H1 (cell line): Measurements from ENCODE around the gene P2RX2.

Experiments
- HDAC2 ChIP-seq, 2 experiments: fragments of 300-600 bp in 1 of 2; sonication (generic) in 1 of 2; IDR thresholded peaks; 2 replicates each; pipeline ENCODE4 v1.6.1; 2011 to 2012; ENCODE audit warnings: low read depth in 2 of 2, low read length in 2 of 2, mild to moderate bottlenecking in 2 of 2, moderate library complexity in 2 of 2, borderline replicate concordance in 1 of 2, inconsistent platforms in 1 of 2
- POLR2A ChIP-seq, 2 experiments: IDR thresholded peaks; 1 replicate in 1 of 2; 2 replicates in 1 of 2; pipeline ENCODE4 v1.6.1; 2011; ENCODE audit warnings: low read depth in 2 of 2, low read length in 2 of 2, mild to moderate bottlenecking in 2 of 2; ENCODE audit errors: control extremely low read depth in 1 of 2
- TF ChIP-seq, protein P1 (sequence below), 3 experiments: IDR thresholded peaks; 1 replicate in 2 of 3; 2 replicates in 1 of 3; pipeline versions ENCODE4 v1.5.1 to v1.6.1; 2011; ENCODE audit warnings: low read length in 3 of 3, mild to moderate bottlenecking in 3 of 3, inconsistent platforms in 2 of 3, low read depth in 1 of 3, moderate library complexity in 1 of 3; ENCODE audit not compliant: insufficient read depth in 1 of 3; ENCODE audit errors: control extremely low read depth in 1 of 3

DNA sequence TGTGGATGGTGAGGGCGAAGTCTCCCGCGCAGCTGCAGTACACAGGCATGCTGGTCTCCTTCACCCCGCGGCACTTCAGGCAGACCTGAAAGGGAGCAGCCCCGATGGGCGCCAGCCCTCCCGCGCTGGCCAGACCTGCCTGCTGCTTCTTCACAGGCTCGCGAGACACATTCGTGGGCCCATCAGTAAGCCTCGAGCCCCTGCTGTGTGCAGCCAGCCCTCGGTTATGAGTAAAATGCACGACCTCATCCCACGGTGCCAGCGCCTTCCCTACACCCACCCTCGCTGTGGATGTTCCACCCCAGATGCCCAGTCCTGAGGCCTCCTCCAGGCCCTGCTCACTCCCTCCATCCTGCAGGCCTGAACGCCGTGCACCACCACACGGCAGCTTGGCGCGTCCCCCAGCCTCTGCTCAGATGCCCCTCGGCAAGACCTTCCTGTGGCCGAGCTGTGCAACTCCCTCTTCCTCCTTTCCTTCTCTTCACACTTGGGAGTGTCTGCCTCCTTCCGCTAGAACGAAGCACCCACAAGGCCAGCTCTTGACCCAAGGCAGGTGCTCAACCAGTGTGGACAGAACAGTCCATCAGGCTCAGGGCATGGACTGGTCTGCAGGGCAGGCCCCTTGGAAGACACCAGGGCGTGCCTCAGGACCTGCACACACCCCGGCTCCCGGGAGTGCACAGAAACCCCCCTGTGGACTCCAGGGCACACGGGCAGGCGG, 6.5 kb downstream of the P2RX2 start:
- no peak for TF ChIP-seq HDAC2 (IDR thresholded peaks at IDR 0.05; ENCODE audit: borderline replicate concordance in 1 of 2, low read depth in 2 of 2, low read length in 2 of 2)
- no peak for TF ChIP-seq POLR2A (IDR thresholded peaks at IDR 0.05; ENCODE audit: control extremely low read depth in 1 of 2, low read depth in 2 of 2, low read length in 2 of 2)
- TF ChIP-seq, protein P1, sequence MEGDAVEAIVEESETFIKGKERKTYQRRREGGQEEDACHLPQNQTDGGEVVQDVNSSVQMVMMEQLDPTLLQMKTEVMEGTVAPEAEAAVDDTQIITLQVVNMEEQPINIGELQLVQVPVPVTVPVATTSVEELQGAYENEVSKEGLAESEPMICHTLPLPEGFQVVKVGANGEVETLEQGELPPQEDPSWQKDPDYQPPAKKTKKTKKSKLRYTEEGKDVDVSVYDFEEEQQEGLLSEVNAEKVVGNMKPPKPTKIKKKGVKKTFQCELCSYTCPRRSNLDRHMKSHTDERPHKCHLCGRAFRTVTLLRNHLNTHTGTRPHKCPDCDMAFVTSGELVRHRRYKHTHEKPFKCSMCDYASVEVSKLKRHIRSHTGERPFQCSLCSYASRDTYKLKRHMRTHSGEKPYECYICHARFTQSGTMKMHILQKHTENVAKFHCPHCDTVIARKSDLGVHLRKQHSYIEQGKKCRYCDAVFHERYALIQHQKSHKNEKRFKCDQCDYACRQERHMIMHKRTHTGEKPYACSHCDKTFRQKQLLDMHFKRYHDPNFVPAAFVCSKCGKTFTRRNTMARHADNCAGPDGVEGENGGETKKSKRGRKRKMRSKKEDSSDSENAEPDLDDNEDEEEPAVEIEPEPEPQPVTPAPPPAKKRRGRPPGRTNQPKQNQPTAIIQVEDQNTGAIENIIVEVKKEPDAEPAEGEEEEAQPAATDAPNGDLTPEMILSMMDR (IDR thresholded peaks at IDR 0.05; ENCODE audit: control extremely low read depth in 1 of 3, insufficient read depth in 1 of 3, low read depth in 1 of 3, low read length in 3 of 3), result no peak
